Neuronal stem cell (in vitro differentiated cells): Measurements from ENCODE around the gene OPN3.
A peak's percentile ranks its signal among the peaks of the same experiment; 100 is the strongest.

ENCODE experiments used
- DNase-seq: peaks from one replicate; pipeline ENCODE4 v3.0.0-alpha.2; 2013; ENCODE audit warnings: low spot score
- H2AFZ ChIP-seq: one replicate; pipeline ENCODE4 v1.6.1; 2013; ENCODE audit warnings: mild to moderate bottlenecking, low read length, inconsistent platforms
- H2AK5ac ChIP-seq: 2 replicates; pipeline ENCODE4 v1.6.1; 2013; ENCODE audit warnings: low read depth, mild to moderate bottlenecking, inconsistent platforms, low read length, moderate library complexity, mixed read lengths
- H2BK120ac ChIP-seq: 2 replicates; pipeline ENCODE4 v1.6.1; 2013; ENCODE audit warnings: low read depth, mild to moderate bottlenecking, inconsistent platforms, low read length, moderate library complexity, mixed read lengths
- H2BK12ac ChIP-seq: one replicate; pipeline ENCODE4 v1.6.1; 2013; ENCODE audit warnings: low read length, inconsistent platforms
- H2BK15ac ChIP-seq: 2 replicates; pipeline ENCODE4 v1.6.1; 2013; ENCODE audit warnings: mild to moderate bottlenecking, low read length, inconsistent platforms, mixed read lengths
- H2BK5ac ChIP-seq: one replicate; pipeline ENCODE4 v1.6.1; 2013; ENCODE audit warnings: inconsistent platforms, mild to moderate bottlenecking, low read length, moderate library complexity
- H3K14ac ChIP-seq: one replicate; pipeline ENCODE4 v1.6.1; 2013; ENCODE audit warnings: low read length, inconsistent platforms
- H3K18ac ChIP-seq: 2 replicates; pipeline ENCODE4 v1.6.1; 2013; ENCODE audit warnings: low read length, inconsistent platforms
- H3K23ac ChIP-seq: 2 replicates; pipeline ENCODE4 v1.6.1; 2013; ENCODE audit warnings: low read depth, mild to moderate bottlenecking, mixed read lengths, low read length, inconsistent platforms; ENCODE audit not compliant: poor library complexity
- H3K27ac ChIP-seq: replicated peaks from 3 replicates; pipeline ENCODE4 v1.5.1; 2013; ENCODE audit warnings: low read length, inconsistent platforms
- H3K27me3 ChIP-seq, 3 experiments: 2 replicates each; pipeline ENCODE4 v1.6.1; 2013; ENCODE audit warnings: low read length in 3 of 3, mild to moderate bottlenecking in 2 of 3, inconsistent platforms in 1 of 3, low read depth in 1 of 3, mixed read lengths in 1 of 3, moderate library complexity in 1 of 3; ENCODE audit not compliant: control insufficient read depth in 3 of 3, insufficient read depth in 3 of 3
- H3K36me3 ChIP-seq, 2 donors: replicated peaks in 1 of 2; 2 replicates each; pipeline ENCODE4 v1.6.1; 2013; ENCODE audit warnings: low read length in 2 of 2; ENCODE audit not compliant: control insufficient read depth in 2 of 2, insufficient read depth in 2 of 2
- H3K4ac ChIP-seq: 2 replicates; pipeline ENCODE4 v1.6.1; 2013; ENCODE audit warnings: inconsistent platforms, mild to moderate bottlenecking, low read length, moderate library complexity
- H3K4me1 ChIP-seq, 2 donors: 1 replicate in 1 of 2; 2 replicates in 1 of 2; pipeline ENCODE4 v1.6.1; 2013; ENCODE audit warnings: low read length in 2 of 2, low read depth in 1 of 2; ENCODE audit not compliant: control insufficient read depth in 2 of 2, insufficient read depth in 1 of 2
- H3K4me2 ChIP-seq: one replicate; pipeline ENCODE4 v1.6.1; 2013; ENCODE audit warnings: mild to moderate bottlenecking, low read length, inconsistent platforms; ENCODE audit not compliant: insufficient read depth, poor library complexity, severe bottlenecking
- H3K4me3 ChIP-seq, 2 donors: 2 replicates each; pipeline ENCODE4 v1.5.1; 2013; ENCODE audit warnings: low read length in 2 of 2, mild to moderate bottlenecking in 2 of 2, inconsistent platforms in 1 of 2, moderate library complexity in 1 of 2
- H3K79me1 ChIP-seq: one replicate; pipeline ENCODE4 v1.6.1; 2013; ENCODE audit warnings: low read depth, mild to moderate bottlenecking, inconsistent platforms, low read length, moderate library complexity
- H3K9ac ChIP-seq: one replicate; pipeline ENCODE4 v1.6.1; 2013; ENCODE audit warnings: mild to moderate bottlenecking, low read depth, low read length, inconsistent platforms; ENCODE audit not compliant: poor library complexity
- H3K9me3 ChIP-seq, 2 donors: replicated peaks in 1 of 2; 2 replicates each; pipeline versions ENCODE3 to v1.6.1; 2013; ENCODE audit warnings: low read length in 2 of 2, mild to moderate bottlenecking in 2 of 2, inconsistent platforms in 1 of 2, low read depth in 1 of 2, mixed read lengths in 1 of 2, moderate library complexity in 1 of 2; ENCODE audit not compliant: control insufficient read depth in 2 of 2, insufficient read depth in 1 of 2
- H4K8ac ChIP-seq: one replicate; pipeline ENCODE4 v1.6.1; 2013; ENCODE audit warnings: low read depth, mild to moderate bottlenecking, inconsistent platforms, low read length, moderate library complexity
- H4K91ac ChIP-seq: one replicate; pipeline ENCODE4 v1.6.1; 2013; ENCODE audit warnings: low read length, low read depth, mild to moderate bottlenecking, inconsistent platforms; ENCODE audit not compliant: poor library complexity
- WGBS, 2 donors: extraction: QIAGEN DNeasy Blood & Tissue Kit; methylation state at CpG; one replicate each; pipeline ENCODE4 v1.1.7; 2013; ENCODE audit warnings: missing lambda C conversion rate in 2 of 2, mixed read lengths in 1 of 2; ENCODE audit not compliant: insufficient read length in 2 of 2, insufficient replicate concordance in 1 of 2; ENCODE audit errors: extremely low coverage in 2 of 2; 5-methylcytosine and 5-hydroxymethylcytosine counted together

OPN3 gene

GRCh38 chr1:241638909-241639622 is 1.1 kb downstream of the OPN3 start:
- Histone ChIP-seq H3K79me1 (peaks cover 1% of the 10 kb centered on the region), H2BK12ac (no peak overlapping the region), H3K18ac (no peak overlapping the region), H3K4me1 (peaks cover 5 to 8% of the 10 kb centered on the region in 2 donors), H3K27me3 (no peaks in the 10 kb centered on the region), H2BK120ac (no peak overlapping the region), H3K14ac (no peak overlapping the region), H4K8ac (no peak overlapping the region), H3K4me3 (peak overlapping the region; percentile 95), H2AFZ (peak overlapping the region; percentile 95), H3K9me3 (peaks cover 0 to 35% of the 10 kb centered on the region in 2 donors), H3K36me3 (peaks cover 6 to 43% of the 10 kb centered on the region in 2 donors), H2AK5ac (no peak overlapping the region), H3K27ac (no peak overlapping the region), H3K23ac (no peak overlapping the region), H4K91ac (no peak overlapping the region), H2BK15ac (no peak overlapping the region), H2BK5ac (no peak overlapping the region), H3K4me2 (peak overlapping the region; percentile 46), H3K9ac (peak overlapping the region; percentile 70), H3K4ac (no peak overlapping the region)
- DNase-seq, result peak; percentile 23
- no CpG with 5 or more reads among the region's 11 CpGs for WGBS, 2 donors

- Histone ChIP-seq H3K4ac (no peak overlapping the region), H3K4me3 (peak overlapping the region in 1 of 2 donors; percentile 95), H3K9me3 (peaks cover 0 to 37% of the 10 kb centered on the region in 2 donors), H2BK15ac (no peak overlapping the region), H2BK5ac (no peak overlapping the region), H2BK120ac (no peak overlapping the region), H3K4me1 (peaks cover 5 to 8% of the 10 kb centered on the region in 2 donors), H3K36me3 (peaks cover 8 to 52% of the 10 kb centered on the region in 2 donors), H2AK5ac (no peak overlapping the region), H3K9ac (no peak overlapping the region), H3K18ac (no peak overlapping the region), H3K14ac (no peak overlapping the region), H4K91ac (no peak overlapping the region), H3K27me3 (no peaks in the 10 kb centered on the region), H3K79me1 (peaks cover 1% of the 10 kb centered on the region), H2AFZ (no peak overlapping the region), H3K4me2 (peak overlapping the region; percentile 21), H3K27ac (no peak overlapping the region), H3K23ac (no peak overlapping the region), H2BK12ac (no peak overlapping the region), H4K8ac (no peak overlapping the region)
- DNase-seq, result no peak
- WGBS, 2 donors, result no CpG with 5 or more reads among the region's 5 CpGs
Observed at GRCh38 chr1:241638099-241638682, 2.0 kb downstream of the OPN3 start.

- no CpG with 5 or more reads among the region's 4 CpGs for whole genome bisulfite sequencing, 2 donors
- Histone ChIP-seq H3K4me3 (no peak overlapping the region), H4K91ac (no peak overlapping the region), H3K18ac (no peak overlapping the region), H3K4me2 (no peak overlapping the region), H3K9me3 (peaks cover 0 to 38% of the 10 kb centered on the region in 2 donors), H3K4ac (no peak overlapping the region), H3K27me3 (no peaks in the 10 kb centered on the region), H3K23ac (no peak overlapping the region), H2BK5ac (no peak overlapping the region), H3K4me1 (peaks cover 5 to 8% of the 10 kb centered on the region in 2 donors), H3K79me1 (peaks cover 1% of the 10 kb centered on the region), H3K36me3 (peaks cover 8 to 58% of the 10 kb centered on the region in 2 donors), H4K8ac (no peak overlapping the region), H3K27ac (no peak overlapping the region), H2BK12ac (no peak overlapping the region), H3K9ac (no peak overlapping the region), H2BK15ac (no peak overlapping the region), H2BK120ac (no peak overlapping the region), H3K14ac (no peak overlapping the region), H2AFZ (no peak overlapping the region), H2AK5ac (no peak overlapping the region)
- no peak for DNase-seq
Observed at GRCh38 chr1:241637604-241638003, 2.6 kb downstream of the OPN3 start.

- Histone ChIP-seq H3K14ac (no peak overlapping the region), H2AFZ (no peak overlapping the region), H3K36me3 (peaks cover 8 to 62% of the 10 kb centered on the region in 2 donors), H3K23ac (no peak overlapping the region), H2BK15ac (no peak overlapping the region), H2BK5ac (no peak overlapping the region), H3K27ac (no peak overlapping the region), H2BK12ac (no peak overlapping the region), H3K9ac (no peak overlapping the region), H3K18ac (no peak overlapping the region), H3K4me1 (peaks cover 5 to 8% of the 10 kb centered on the region in 2 donors), H2AK5ac (no peak overlapping the region), H4K8ac (no peak overlapping the region), H4K91ac (no peak overlapping the region), H3K4me2 (no peak overlapping the region), H3K4me3 (no peak overlapping the region), H3K4ac (no peak overlapping the region), H3K79me1 (peaks cover 1% of the 10 kb centered on the region), H2BK120ac (no peak overlapping the region), H3K9me3 (peaks cover 0 to 43% of the 10 kb centered on the region in 2 donors), H3K27me3 (no peaks in the 10 kb centered on the region)
- no peak for DNase-seq
Observed at GRCh38 chr1:241637046-241637590, 3.1 kb downstream of the OPN3 start.
